Measurements from ENCODE around the gene GJB4.

DNA sequence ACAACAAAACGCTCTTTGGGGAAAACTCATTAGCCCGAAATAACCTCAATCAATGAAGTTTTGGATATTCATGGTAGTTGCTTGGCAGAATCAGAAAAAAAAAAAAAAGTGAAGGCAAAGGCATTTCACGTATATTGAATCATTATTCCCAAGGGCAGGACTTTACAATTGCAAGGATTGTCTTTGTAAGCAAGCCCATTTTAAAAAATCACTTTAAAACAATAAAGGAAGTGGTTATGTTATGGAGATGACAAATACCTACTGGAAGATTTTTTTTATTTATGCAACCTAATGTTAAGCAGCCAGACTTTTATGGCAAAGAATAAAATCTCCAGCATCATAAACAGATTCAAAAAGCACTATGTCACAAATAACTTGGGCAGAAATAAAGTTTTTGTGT is 9.3 kb downstream of the GJB4 start:
- TF ChIP-seq, protein P1, sequence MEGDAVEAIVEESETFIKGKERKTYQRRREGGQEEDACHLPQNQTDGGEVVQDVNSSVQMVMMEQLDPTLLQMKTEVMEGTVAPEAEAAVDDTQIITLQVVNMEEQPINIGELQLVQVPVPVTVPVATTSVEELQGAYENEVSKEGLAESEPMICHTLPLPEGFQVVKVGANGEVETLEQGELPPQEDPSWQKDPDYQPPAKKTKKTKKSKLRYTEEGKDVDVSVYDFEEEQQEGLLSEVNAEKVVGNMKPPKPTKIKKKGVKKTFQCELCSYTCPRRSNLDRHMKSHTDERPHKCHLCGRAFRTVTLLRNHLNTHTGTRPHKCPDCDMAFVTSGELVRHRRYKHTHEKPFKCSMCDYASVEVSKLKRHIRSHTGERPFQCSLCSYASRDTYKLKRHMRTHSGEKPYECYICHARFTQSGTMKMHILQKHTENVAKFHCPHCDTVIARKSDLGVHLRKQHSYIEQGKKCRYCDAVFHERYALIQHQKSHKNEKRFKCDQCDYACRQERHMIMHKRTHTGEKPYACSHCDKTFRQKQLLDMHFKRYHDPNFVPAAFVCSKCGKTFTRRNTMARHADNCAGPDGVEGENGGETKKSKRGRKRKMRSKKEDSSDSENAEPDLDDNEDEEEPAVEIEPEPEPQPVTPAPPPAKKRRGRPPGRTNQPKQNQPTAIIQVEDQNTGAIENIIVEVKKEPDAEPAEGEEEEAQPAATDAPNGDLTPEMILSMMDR (IDR thresholded peaks at IDR 0.05; ENCODE audit: low read depth, low read length): no peak
- TF ChIP-seq EZH2phosphoT487 (IDR thresholded peaks at IDR 0.05; ENCODE audit: low read depth): no peak
